ENCODE data around the gene GUCA1A. TPM values are rescaled to one million over a fixed set of nuclear protein-coding genes. Genes with fewer than 3 reads are reported as not detected.
"Not testable (repeated sequence)": the region's sequence is repeated elsewhere in the genome, so short reads cannot be mapped to it uniquely, and the experiment has no call there.

Gene GUCA1A
- total RNA-seq, 1 experiment from 2014 or later, result not detected

DNA sequence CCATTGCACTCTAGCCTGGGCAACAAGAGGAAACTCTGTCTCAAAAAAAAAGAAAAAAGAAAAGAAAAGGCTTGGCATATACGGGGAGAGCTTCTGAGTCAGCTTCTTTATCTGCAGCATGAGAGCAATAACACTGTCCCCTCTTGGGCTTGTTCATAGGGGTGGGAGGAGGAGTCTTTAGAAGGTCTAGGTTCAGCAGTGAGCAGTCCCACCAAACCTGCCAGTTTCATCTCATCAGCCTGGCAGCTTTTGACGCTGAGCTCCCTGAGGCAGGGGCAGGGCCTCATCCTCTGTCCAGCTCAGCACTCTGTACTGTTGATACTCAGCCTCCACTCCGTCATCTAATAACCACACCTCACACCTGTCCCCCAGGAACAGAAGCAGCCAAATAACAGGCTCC is 25.1 kb upstream of the GUCA1A start:
- BruUV-seq (replicated peaks), result no TSS peak
- Mint-ChIP-seq H3K4me1 (ENCODE audit: low read depth, unreplicated experiment) (peaks cover 13% of the 10 kb centered on the region), H3K9me3 (ENCODE audit: unreplicated experiment) (no peaks in the 10 kb centered on the region), H3K27ac (ENCODE audit: unreplicated experiment) (no peak overlapping the region), H3K36me3 (ENCODE audit: insufficient read depth, unreplicated experiment) (peaks cover 3% of the 10 kb centered on the region), H3K4me3 (ENCODE audit: unreplicated experiment) (no peak overlapping the region), H3K27me3 (ENCODE audit: insufficient read depth, unreplicated experiment) (no peaks in the 10 kb centered on the region)
- no peak for DNase-seq
- CTCF ChIA-PET, result interaction anchor here (0.6 kb wide), 2 partner anchors 72 to 366 kb away, joined by 3 read pairs; no protein-coding TSS in a partner anchor
- H3K27me3 ChIP-seq (replicated peaks; ENCODE audit: control insufficient read depth, insufficient read depth, low read length), result no peaks in the 10 kb centered on the region
- TF ChIP-seq, protein P1, sequence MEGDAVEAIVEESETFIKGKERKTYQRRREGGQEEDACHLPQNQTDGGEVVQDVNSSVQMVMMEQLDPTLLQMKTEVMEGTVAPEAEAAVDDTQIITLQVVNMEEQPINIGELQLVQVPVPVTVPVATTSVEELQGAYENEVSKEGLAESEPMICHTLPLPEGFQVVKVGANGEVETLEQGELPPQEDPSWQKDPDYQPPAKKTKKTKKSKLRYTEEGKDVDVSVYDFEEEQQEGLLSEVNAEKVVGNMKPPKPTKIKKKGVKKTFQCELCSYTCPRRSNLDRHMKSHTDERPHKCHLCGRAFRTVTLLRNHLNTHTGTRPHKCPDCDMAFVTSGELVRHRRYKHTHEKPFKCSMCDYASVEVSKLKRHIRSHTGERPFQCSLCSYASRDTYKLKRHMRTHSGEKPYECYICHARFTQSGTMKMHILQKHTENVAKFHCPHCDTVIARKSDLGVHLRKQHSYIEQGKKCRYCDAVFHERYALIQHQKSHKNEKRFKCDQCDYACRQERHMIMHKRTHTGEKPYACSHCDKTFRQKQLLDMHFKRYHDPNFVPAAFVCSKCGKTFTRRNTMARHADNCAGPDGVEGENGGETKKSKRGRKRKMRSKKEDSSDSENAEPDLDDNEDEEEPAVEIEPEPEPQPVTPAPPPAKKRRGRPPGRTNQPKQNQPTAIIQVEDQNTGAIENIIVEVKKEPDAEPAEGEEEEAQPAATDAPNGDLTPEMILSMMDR (IDR thresholded peaks at IDR 0.05; ENCODE audit: insufficient read depth in 1 of 2, low read depth in 1 of 2, low read length in 1 of 2, severe bottlenecking in 1 of 2, unreplicated experiment in 1 of 2), result no peak
- intact Hi-C loops (cut with micrococcal nuclease; ENCODE audit: unreplicated experiment), result no loop called here
- POLR2A ChIA-PET, result interaction anchor here (0.5 kb wide), 1 partner anchor 8 kb away, joined by 4 read pairs; no protein-coding TSS in a partner anchor
- peaks cover 27% of the 10 kb centered on the region for H3K4me1 ChIP-seq
- H3K4me3 ChIP-seq (ENCODE audit: low read depth, low read length), result no peak overlapping the region
- H3K9me3 ChIP-seq, result no peaks in the 10 kb centered on the region
- H3K36me3 ChIP-seq (ENCODE audit: control insufficient read depth, insufficient read depth, low read length), result no peaks in the 10 kb centered on the region

DNA sequence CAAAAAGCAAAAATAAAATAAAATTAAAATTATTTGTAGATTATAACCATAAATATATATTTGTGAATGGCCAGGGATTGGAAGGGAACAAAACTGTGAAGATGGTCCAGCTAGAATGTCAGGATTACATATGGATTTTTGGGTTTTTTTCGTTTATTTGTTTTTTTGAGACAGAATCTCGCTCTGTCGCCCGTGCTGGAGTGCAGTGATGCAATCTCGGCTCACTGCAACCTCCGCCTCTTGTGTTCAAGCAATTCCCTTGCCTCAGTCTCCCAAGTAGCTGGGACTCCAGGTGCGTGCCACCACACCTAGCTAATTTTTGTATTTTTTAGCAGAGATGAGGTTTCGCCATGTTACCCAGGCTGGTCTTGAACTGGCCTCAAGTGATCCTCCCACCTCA is 22.9 kb upstream of the GUCA1A start:
- ChIA-PET CTCF (no interaction called here), POLR2A (no interaction called here)
- intact Hi-C loops (cut with micrococcal nuclease; ENCODE audit: unreplicated experiment), result no loop called here
- no peaks in the 10 kb centered on the region for H3K36me3 Mint-ChIP-seq (ENCODE audit: insufficient read depth, unreplicated experiment)
- Histone ChIP-seq H3K4me1 (peaks cover 17% of the 10 kb centered on the region), H3K9me3 (no peaks in the 10 kb centered on the region), H3K4me3 (ENCODE audit: low read depth, low read length) (no peak overlapping the region), H3K36me3 (ENCODE audit: control insufficient read depth, insufficient read depth, low read length) (no peaks in the 10 kb centered on the region), H3K27me3 (replicated peaks; ENCODE audit: control insufficient read depth, insufficient read depth, low read length) (no peaks in the 10 kb centered on the region)
- no peak overlapping the region for H3K4me3 Mint-ChIP-seq (ENCODE audit: unreplicated experiment)
- no TSS peak for BruUV-seq (replicated peaks)
- H3K27ac Mint-ChIP-seq (ENCODE audit: unreplicated experiment), result no peak overlapping the region
- H3K27me3 Mint-ChIP-seq (ENCODE audit: insufficient read depth, unreplicated experiment), result no peaks in the 10 kb centered on the region
- TF ChIP-seq, protein P1 (IDR thresholded peaks at IDR 0.05; ENCODE audit: insufficient read depth in 1 of 2, low read depth in 1 of 2, low read length in 1 of 2, severe bottlenecking in 1 of 2, unreplicated experiment in 1 of 2), result no peak
- no peak for DNase-seq
- peaks cover 6% of the 10 kb centered on the region for H3K4me1 Mint-ChIP-seq (ENCODE audit: low read depth, unreplicated experiment)
- H3K9me3 Mint-ChIP-seq (ENCODE audit: unreplicated experiment), result no peaks in the 10 kb centered on the region

DNA sequence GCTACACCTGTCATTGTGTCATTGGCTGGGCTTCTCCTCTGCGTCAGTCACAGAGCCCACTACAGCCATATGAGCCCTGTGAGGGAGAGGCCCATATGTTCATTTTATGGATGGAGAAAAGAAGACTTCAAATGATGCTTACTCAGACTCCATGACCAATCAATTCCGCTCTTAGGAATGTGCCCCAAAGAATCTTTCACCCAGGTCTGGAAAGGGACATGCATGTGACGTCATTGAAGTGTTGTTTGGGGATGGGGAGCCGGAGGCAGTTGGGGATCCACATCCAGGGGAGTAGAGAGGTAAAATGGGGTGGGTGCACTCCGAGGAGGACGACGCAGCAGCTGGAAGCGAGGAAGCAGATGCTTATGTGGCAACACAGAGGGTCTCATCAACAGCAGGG is 21.1 kb upstream of the GUCA1A start:
- TF ChIP-seq, protein P1 (IDR thresholded peaks at IDR 0.05; ENCODE audit: insufficient read depth in 1 of 2, low read depth in 1 of 2, low read length in 1 of 2, severe bottlenecking in 1 of 2, unreplicated experiment in 1 of 2), result no peak
- Mint-ChIP-seq H3K4me3 (ENCODE audit: unreplicated experiment) (no peak overlapping the region), H3K36me3 (ENCODE audit: insufficient read depth, unreplicated experiment) (no peaks in the 10 kb centered on the region), H3K27ac (ENCODE audit: unreplicated experiment) (no peak overlapping the region), H3K27me3 (ENCODE audit: insufficient read depth, unreplicated experiment) (no peaks in the 10 kb centered on the region), H3K4me1 (ENCODE audit: low read depth, unreplicated experiment) (peaks cover 6% of the 10 kb centered on the region), H3K9me3 (ENCODE audit: unreplicated experiment) (no peaks in the 10 kb centered on the region)
- CTCF ChIA-PET, result interaction anchor here (0.8 kb wide), 1 partner anchor 70 kb away, joined by 3 read pairs; no protein-coding TSS in a partner anchor
- DNase-seq, result no peak
- Histone ChIP-seq H3K4me1 (peaks cover 17% of the 10 kb centered on the region), H3K9me3 (no peaks in the 10 kb centered on the region), H3K4me3 (ENCODE audit: low read depth, low read length) (no peak overlapping the region), H3K36me3 (ENCODE audit: control insufficient read depth, insufficient read depth, low read length) (no peaks in the 10 kb centered on the region), H3K27me3 (replicated peaks; ENCODE audit: control insufficient read depth, insufficient read depth, low read length) (no peaks in the 10 kb centered on the region)
- POLR2A ChIA-PET, result interaction anchor here (0.6 to 1.4 kb wide), 2 partner anchors 9 to 14 kb away, joined by 4 to 22 read pairs; partner anchors contain the start of gene C6orf132
- no TSS peak for BruUV-seq (replicated peaks)
- intact Hi-C loops (cut with micrococcal nuclease; ENCODE audit: unreplicated experiment), result no loop called here

DNA sequence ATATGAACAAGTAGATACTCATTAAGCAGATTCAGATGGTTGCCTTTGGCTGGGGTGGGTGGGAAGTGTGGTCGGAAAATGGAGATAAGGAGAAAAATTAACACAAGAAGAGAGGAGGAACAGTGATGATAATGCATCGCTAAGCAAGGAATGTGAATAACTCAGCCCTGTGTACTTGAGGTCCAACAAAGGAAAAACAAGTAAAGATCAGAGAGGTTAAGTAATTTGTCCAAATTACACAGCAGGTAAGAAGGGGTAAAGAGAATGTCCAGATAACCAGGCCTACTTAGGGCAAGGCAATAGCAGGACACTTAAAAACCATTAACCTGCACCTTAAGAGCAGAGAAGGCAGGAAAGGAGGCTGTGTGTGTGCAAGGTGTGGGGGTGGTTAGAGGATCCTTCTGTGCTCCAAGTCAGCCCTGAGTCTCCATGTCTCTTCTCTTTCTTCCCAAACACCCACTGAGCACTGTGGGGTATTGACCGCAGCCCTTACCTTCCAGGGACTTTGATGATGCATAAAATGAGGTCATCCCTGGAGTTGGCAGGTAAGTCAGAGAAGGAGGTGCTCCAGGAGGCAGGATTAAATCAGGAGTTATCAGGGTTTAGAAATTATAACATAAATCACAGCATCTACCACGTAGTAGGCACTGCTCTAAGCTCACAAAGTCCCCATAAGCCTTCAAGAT is 20.5 kb upstream of the GUCA1A start:
- H3K36me3 ChIP-seq (ENCODE audit: control insufficient read depth, insufficient read depth, low read length); H3K9me3 Mint-ChIP-seq (ENCODE audit: unreplicated experiment); intact Hi-C loops (cut with micrococcal nuclease; ENCODE audit: unreplicated experiment); H3K27me3 ChIP-seq (replicated peaks; ENCODE audit: control insufficient read depth, insufficient read depth, low read length); CTCF ChIA-PET; DNase-seq; H3K36me3 Mint-ChIP-seq (ENCODE audit: insufficient read depth, unreplicated experiment); POLR2A ChIA-PET; H3K4me3 ChIP-seq (ENCODE audit: low read depth, low read length); H3K27me3 Mint-ChIP-seq (ENCODE audit: insufficient read depth, unreplicated experiment); H3K27ac Mint-ChIP-seq (ENCODE audit: unreplicated experiment); BruUV-seq (replicated peaks); H3K4me3 Mint-ChIP-seq (ENCODE audit: unreplicated experiment); H3K9me3 ChIP-seq; H3K4me1 Mint-ChIP-seq (ENCODE audit: low read depth, unreplicated experiment): not testable (repeated sequence)
- H3K4me1 ChIP-seq, result peaks cover 17% of the 10 kb centered on the region

Data from Caco-2 (cell line).